Transverse colon (tissue), 4 donors: ENCODE data around the gene CABLES2. TPM values are rescaled to one million over a fixed set of nuclear protein-coding genes. Genes with fewer than 3 reads are reported as not detected.

Experiments
- DNase-seq: peaks from one replicate; pipeline ENCODE4 v3.0.0-alpha.2; 2019
- H3K27ac ChIP-seq, 4 donors: fragments of 200-600 bp; sonication (generic); 2 replicates each; pipeline ENCODE4 v1.5.1; 2016 to 2018; ENCODE audit warnings: inconsistent platforms in 4 of 4
- H3K27me3 ChIP-seq: fragments of 200-600 bp; sonication (generic); 2 replicates; pipeline ENCODE4 v1.5.1; 2017; ENCODE audit warnings: inconsistent platforms
- H3K36me3 ChIP-seq, 4 donors: fragments of 200-600 bp; sonication (generic); 2 replicates each; pipeline ENCODE4 v1.5.1; 2017 to 2019; ENCODE audit warnings: inconsistent platforms in 4 of 4
- H3K4me1 ChIP-seq, 4 donors: fragments of 200-600 bp; sonication (generic); 2 replicates each; pipeline ENCODE4 v1.5.1; 2017 to 2020; ENCODE audit warnings: inconsistent platforms in 4 of 4
- H3K4me3 ChIP-seq, 4 donors: fragments of 200-600 bp; sonication (generic); 1 replicate in 1 of 4; 2 replicates in 3 of 4; pipeline versions ENCODE4 v1.5.1 to v1.6.1; 2017 to 2019; ENCODE audit warnings: inconsistent platforms in 4 of 4
- H3K9me3 ChIP-seq, 2 donors: fragments of 200-600 bp; sonication (generic); 2 replicates each; pipeline ENCODE4 v1.5.1; 2017 to 2019; ENCODE audit warnings: inconsistent platforms in 2 of 2
- EP300 ChIP-seq: sonication (generic); formaldehyde crosslinking; IDR thresholded peaks from one replicate; pipeline ENCODE4 v1.6.1; 2017; ENCODE audit warnings: antibody characterized with exemption, low read depth
- POLR2A ChIP-seq: fragments of 450-650 bp; IDR thresholded peaks from one replicate; pipeline ENCODE4 v1.6.1; 2016; ENCODE audit warnings: antibody characterized with exemption, mild to moderate bottlenecking, moderate library complexity
- POLR2AphosphoS5 ChIP-seq, 3 donors: sonication (generic); formaldehyde crosslinking; IDR thresholded peaks; one replicate each; pipeline ENCODE4 v1.6.1; 2016; ENCODE audit warnings: antibody characterized with exemption in 3 of 3
- WGBS, 2 donors: methylation state at CpG; one replicate each; pipeline ENCODE4 v1.1.5; 2018; ENCODE audit warnings: low coverage in 1 of 2; 5-methylcytosine and 5-hydroxymethylcytosine counted together
- in situ Hi-C, 4 donors: fragments of 200-750 bp; cut with MboI; loops; one replicate each; pipeline versions ENCODE4 v1.15.0 to v1.15.1; 2017; ENCODE audit warnings: low sequenced_read_pairs in 3 of 4, low pct_ligation_motif_present in 1 of 4, low pct_unique_long_range_greater_than_20kb in 1 of 4
- intact Hi-C: fragments of 100-400 bp; cut with DNase I; formaldehyde crosslinking; loops from one replicate; pipeline ENCODE4 v1.15.1; 2023; ENCODE audit warnings: low total_unique reads
- total RNA-seq, 4 donors: library from RNA; depleted of rRNA; stranded (reverse); fragments of >200 nt; gene quantifications; one replicate each; pipeline ENCODE4 v1.1.0, GENCODE V29; 2016
- TF ChIP-seq, protein P1 (sequence below), 5 experiments: fragments of 200-600 bp in 3 of 5; fragments of 450-650 bp in 2 of 5; sonication (generic) in 3 of 5; IDR thresholded peaks; 1 replicate in 2 of 5; 2 replicates in 3 of 5; pipeline ENCODE4 v1.5.1; 2016 to 2017; ENCODE audit warnings: antibody characterized with exemption in 5 of 5, inconsistent platforms in 3 of 5, mild to moderate bottlenecking in 2 of 5, moderate library complexity in 1 of 5

The CABLES2 gene
- total RNA-seq, 4 donors from 2014 or later, result 3.7 to 10.1 (median 8.5) TPM

- Histone ChIP-seq H3K4me3 (peak overlapping the region in 2 of 4 donors; percentile 58 to 82), H3K9me3 (no peaks in the 10 kb centered on the region), H3K27me3 (peaks cover 63% of the 10 kb centered on the region), H3K4me1 (peaks cover 44 to 75% (median 61%) of the 10 kb centered on the region in 4 donors), H3K27ac (peak overlapping the region; percentile 86 to 97 (median 88)), H3K36me3 (no peaks in the 10 kb centered on the region)
- peak; percentile 59 for DNase-seq
- TF ChIP-seq POLR2A, result no peak
- TF ChIP-seq, protein P1, sequence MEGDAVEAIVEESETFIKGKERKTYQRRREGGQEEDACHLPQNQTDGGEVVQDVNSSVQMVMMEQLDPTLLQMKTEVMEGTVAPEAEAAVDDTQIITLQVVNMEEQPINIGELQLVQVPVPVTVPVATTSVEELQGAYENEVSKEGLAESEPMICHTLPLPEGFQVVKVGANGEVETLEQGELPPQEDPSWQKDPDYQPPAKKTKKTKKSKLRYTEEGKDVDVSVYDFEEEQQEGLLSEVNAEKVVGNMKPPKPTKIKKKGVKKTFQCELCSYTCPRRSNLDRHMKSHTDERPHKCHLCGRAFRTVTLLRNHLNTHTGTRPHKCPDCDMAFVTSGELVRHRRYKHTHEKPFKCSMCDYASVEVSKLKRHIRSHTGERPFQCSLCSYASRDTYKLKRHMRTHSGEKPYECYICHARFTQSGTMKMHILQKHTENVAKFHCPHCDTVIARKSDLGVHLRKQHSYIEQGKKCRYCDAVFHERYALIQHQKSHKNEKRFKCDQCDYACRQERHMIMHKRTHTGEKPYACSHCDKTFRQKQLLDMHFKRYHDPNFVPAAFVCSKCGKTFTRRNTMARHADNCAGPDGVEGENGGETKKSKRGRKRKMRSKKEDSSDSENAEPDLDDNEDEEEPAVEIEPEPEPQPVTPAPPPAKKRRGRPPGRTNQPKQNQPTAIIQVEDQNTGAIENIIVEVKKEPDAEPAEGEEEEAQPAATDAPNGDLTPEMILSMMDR (IDR thresholded peaks at IDR 0.05), result no peak
- TF ChIP-seq EP300, result no peak
- TF ChIP-seq POLR2AphosphoS5 (IDR thresholded peaks at IDR 0.05), result no peak
- WGBS, 2 donors, result 10% methylated on average over 14 of the region's 15 CpGs; no CpG with 5 or more reads in 1 of the 2 donors
- in situ Hi-C loops (no loop called here), intact Hi-C loops (no loop called here)
Observed at GRCh38 chr20:62368392-62368975, 38.6 kb downstream of the CABLES2 start.

DNA sequence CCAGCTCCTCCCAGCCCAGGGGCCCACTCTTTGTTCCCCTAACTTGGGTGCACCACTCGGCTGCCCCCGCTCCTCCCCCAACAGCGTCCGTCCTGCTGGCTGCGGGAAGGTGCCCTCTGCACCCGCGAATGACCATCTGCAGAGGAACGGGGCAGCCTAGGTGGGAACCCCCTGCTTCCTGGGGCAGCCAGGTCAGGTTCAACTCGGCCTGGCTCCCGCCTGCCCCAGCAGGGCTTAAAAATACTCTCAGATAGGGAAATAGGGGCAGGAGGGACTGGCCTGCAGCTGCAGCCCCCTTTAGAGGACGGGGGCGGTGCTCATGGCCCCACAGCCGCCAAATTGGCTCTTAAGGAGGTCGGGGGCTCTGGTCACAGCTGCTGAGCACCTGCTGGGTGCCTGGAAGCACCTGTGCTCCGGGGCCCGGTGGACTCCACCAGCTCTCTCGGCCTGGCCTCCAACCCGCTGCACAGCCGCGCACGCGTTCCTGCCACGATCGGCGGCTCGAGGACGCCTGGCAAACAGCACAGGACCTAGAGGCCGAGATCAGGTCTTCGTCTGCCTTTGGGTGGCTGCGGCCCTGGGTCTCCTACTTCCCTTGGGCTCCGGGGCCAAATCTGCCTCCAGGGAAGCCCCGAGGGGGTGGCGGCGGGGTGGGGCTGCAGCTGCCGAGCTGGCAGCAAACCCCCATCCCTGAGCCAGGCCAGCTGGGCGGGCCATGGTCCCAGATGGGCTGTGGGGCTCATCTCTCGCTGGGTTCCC lies 39.3 kb downstream of the CABLES2 start:
- Histone ChIP-seq H3K4me3 (peak overlapping the region; percentile 43 to 92 (median 70)), H3K27me3 (peaks cover 63% of the 10 kb centered on the region), H3K36me3 (no peaks in the 10 kb centered on the region), H3K27ac (peak overlapping the region; percentile 86 to 97 (median 88)), H3K9me3 (no peaks in the 10 kb centered on the region), H3K4me1 (peaks cover 44 to 78% (median 66%) of the 10 kb centered on the region in 4 donors)
- TF ChIP-seq POLR2A (no peak), POLR2AphosphoS5 (IDR thresholded peaks at IDR 0.05) (peak in 1 of 3 donors; percentile 6), EP300 (no peak)
- TF ChIP-seq, protein P1 (IDR thresholded peaks at IDR 0.05), result no peak
- intact Hi-C loops, result no loop called here
- peak; percentile 60 for DNase-seq
- in situ Hi-C loops, result no loop called here
- WGBS, 2 donors, result 2% methylated on average over 37 of the region's 37 CpGs; no CpG with 5 or more reads in 1 of the 2 donors

DNA sequence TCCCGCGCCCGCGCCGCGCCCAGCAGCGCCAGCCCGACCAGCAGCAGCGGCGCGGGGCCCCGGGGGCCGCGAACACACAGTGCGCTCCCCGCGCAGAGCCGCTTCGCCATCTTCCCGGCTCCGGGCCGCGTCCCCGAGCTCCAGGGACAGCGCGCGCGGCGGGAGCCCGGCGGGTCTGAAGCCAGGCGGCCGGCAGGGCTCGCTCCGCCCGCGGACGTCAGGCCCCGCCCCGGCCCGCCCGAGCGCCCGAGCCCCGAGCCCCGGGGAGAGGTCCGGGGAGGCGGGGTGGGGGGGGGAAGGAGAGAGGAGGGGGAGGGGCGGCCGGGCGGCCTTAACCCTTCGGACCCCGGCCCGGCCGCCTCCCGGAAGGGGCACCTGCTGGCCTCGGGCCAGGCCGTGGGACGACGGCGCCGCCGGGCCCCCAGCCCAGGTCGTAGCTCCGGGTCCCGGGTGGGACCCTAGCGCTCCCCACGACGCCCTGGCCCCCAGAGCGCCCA lies 39.9 kb downstream of the CABLES2 start, which contains the start of gene LAMA5:
Gene LAMA5, minus strand, starts transcription at position 177 of the 497 bp plus-strand sequence. Its CDS starts 67 bp downstream, at position 110.
- H3K9me3 ChIP-seq, result no peaks in the 10 kb centered on the region
- H3K4me1 ChIP-seq, result peaks cover 44 to 80% (median 65%) of the 10 kb centered on the region in 4 donors
- peak; percentile 69 for DNase-seq
- in situ Hi-C loops (no loop called here), intact Hi-C loops (no loop called here)
- 1% methylated on average over 29 of the region's 70 CpGs; no CpG with 5 or more reads in 1 of the 2 donors for WGBS, 2 donors
- peak within 1 kb of the TSS; percentile 43 to 92 (median 70) for H3K4me3 ChIP-seq
- TF ChIP-seq POLR2A (no peak), POLR2AphosphoS5 (IDR thresholded peaks at IDR 0.05) (peak; percentile 11 to 66 (median 32)), EP300 (no peak)
- TF ChIP-seq, protein P1 (IDR thresholded peaks at IDR 0.05), result no peak
- peaks cover 59% of the 10 kb centered on the region for H3K27me3 ChIP-seq
- no peaks in the 10 kb centered on the region for H3K36me3 ChIP-seq
- peak within 1 kb of the TSS; percentile 86 to 97 (median 88) for H3K27ac ChIP-seq
